Adrenal gland (tissue), 12 donors: ENCODE results near the gene TMEM88. TPM values are rescaled to one million over a fixed set of nuclear protein-coding genes. Genes with fewer than 3 reads are reported as not detected.
A peak's percentile ranks its signal among the peaks of the same experiment; 100 is the strongest.
"Not testable (repeated sequence)": the region's sequence is repeated elsewhere in the genome, so short reads cannot be mapped to it uniquely, and the experiment has no call there.

ENCODE experiments used
- DNase-seq, 7 donors: peaks; one replicate each; pipeline ENCODE4 v3.0.0-alpha.2; 2019 to 2020
- H3K27ac ChIP-seq, 5 donors: fragments of 200-600 bp; sonication (generic) in 4 of 5; 1 replicate in 3 of 5; 2 replicates in 2 of 5; pipeline versions ENCODE4 v1.5.1 to v1.8.0; 2016 to 2020; ENCODE audit warnings: mild to moderate bottlenecking in 1 of 5
- H3K27me3 ChIP-seq: fragments of 200-600 bp; 2 replicates; pipeline ENCODE4 v1.8.0; 2021
- H3K36me3 ChIP-seq, 2 donors: fragments of 200-600 bp; replicated peaks in 1 of 2; 1 replicate in 1 of 2; 2 replicates in 1 of 2; pipeline versions ENCODE4 v1.5.1 to v1.8.0; 2018 to 2022
- H3K4me1 ChIP-seq, 2 donors: fragments of 200-600 bp; replicated peaks in 1 of 2; 1 replicate in 1 of 2; 2 replicates in 1 of 2; pipeline versions ENCODE4 v1.5.1 to v1.8.0; 2018 to 2021
- H3K4me3 ChIP-seq, 4 donors: fragments of 200-600 bp; sonication (generic) in 3 of 4; one replicate each; pipeline ENCODE4 v1.5.1; 2016 to 2018
- H3K9me3 ChIP-seq, 3 donors: fragments of 200-600 bp; sonication (generic) in 1 of 3; replicated peaks in 1 of 3; 1 replicate in 2 of 3; 2 replicates in 1 of 3; pipeline versions ENCODE4 v1.5.1 to v1.8.0; 2016 to 2021
- CTCF ChIP-seq, 6 experiments: fragments of 450-650 bp in 4 of 6; fragments of 200-600 bp in 2 of 6; sonication (generic) in 1 of 6; IDR thresholded peaks; 1 replicate in 5 of 6; 2 replicates in 1 of 6; pipeline versions ENCODE4 v1.5.1 to v1.8.0; 2016 to 2021; ENCODE audit warnings: antibody characterized with exemption in 6 of 6, mild to moderate bottlenecking in 2 of 6, moderate library complexity in 1 of 6
- POLR2A ChIP-seq, 2 donors: fragments of 450-650 bp; IDR thresholded peaks; one replicate each; pipeline ENCODE4 v1.6.1; 2017; ENCODE audit warnings: antibody characterized with exemption in 2 of 2, mild to moderate bottlenecking in 2 of 2, moderate library complexity in 1 of 2
- WGBS, 4 donors: extraction: QIAGEN DNeasy Blood & Tissue Kit in 2 of 4; methylation state at CpG; one replicate each; pipeline versions ENCODE4 v1.1.5 to v1.1.7; 2013 to 2017; 5-methylcytosine and 5-hydroxymethylcytosine counted together
- intact Hi-C, 2 donors: fragments of 100-400 bp; cut with DNase I; formaldehyde crosslinking; loops; one replicate each; pipeline versions ENCODE4 v1.14.1 to v1.15.0; 2022 to 2023
- polyA plus RNA-seq, 3 donors: library from polyadenylated mRNA; stranded (reverse); fragments of 200-250 nt in 2 of 3; fragments of 350-450 nt in 1 of 3; fragmentation: Illumina TruSeq in 1 of 3; extraction: RNeasy Lipid Tissue Mini Kit (QIAGEN cat#74804) in 1 of 3; gene quantifications; one replicate each; pipeline ENCODE4 v1.2.3, GENCODE V29; 2013 to 2014
- total RNA-seq, 9 donors: library from RNA; depleted of rRNA in 4 of 9; stranded (reverse); fragments of >200 nt in 4 of 9; fragments of 120-200 nt in 1 of 9; fragmentation: NEBNext Ultra II Directional in 1 of 9; extraction: Animal tissue kit (Norgen Biotek cat#: 25700) in 1 of 9; gene quantifications; one replicate each; pipeline versions ENCODE4 v1.1.0 to v1.2.4, GENCODE V29; 2013 to 2023
- donor health status: healthy with polysubstance abuse.
- donor health status: Bipolar disorder and iron deficiency.
- donor health status: DM: yes; HTN: yes; CAD: no.
- donor health status: DM: no; HTN: no; CAD: no.
- donor health status: DM: no; HTN: no; CAD: no.
- donor health status: DM: yes; HTN: yes; CAD: no.

Gene TMEM88
- total and polyA plus RNA-seq, 12 donors: 7.9 to 107 (median 25.1) TPM

- peak; percentile 92 to 98 (median 95) for DNase-seq
- H3K27me3 ChIP-seq: no peaks in the 10 kb centered on the region
- peak within 1 kb of the TSS; percentile 5 to 58 (median 32) for H3K4me3 ChIP-seq
- intact Hi-C loops: loop anchor here in 1 of 2 donors (5.0 kb wide), 1 partner anchor 36 kb away; no protein-coding TSS in a partner anchor
- peaks cover 23 to 31% of the 10 kb centered on the region in 2 donors for H3K4me1 ChIP-seq
- peaks cover 0 to 25% of the 10 kb centered on the region in 2 donors for H3K36me3 ChIP-seq
- no peaks in the 10 kb centered on the region for H3K9me3 ChIP-seq
- H3K27ac ChIP-seq: peak within 1 kb of the TSS; percentile 75 to 91 (median 88)
- WGBS, 4 donors: 2 to 3% (median 2%) methylated on average over 31 to 48 of the region's 48 CpGs
- peak; percentile 56 to 68 for TF ChIP-seq POLR2A (IDR thresholded peaks at IDR 0.05)
- TF ChIP-seq CTCF (IDR thresholded peaks at IDR 0.05): no peak
These were observed 3.1 kb downstream of the TMEM88 start, which contains the start of gene CYB5D1 for GRCh38 chr17:7857713-7858521. Gene CYB5D1 (plus strand): TSS chr17:7858003. CDS start chr17:7858135, 132 bp downstream.

GRCh38 chr17:7858522-7858810, 3.6 kb downstream of the TMEM88 start:
- peak overlapping the region in 4 of 5 donors; percentile 75 to 91 (median 86) for H3K27ac ChIP-seq
- TF ChIP-seq POLR2A (IDR thresholded peaks at IDR 0.05) (no peak), CTCF (IDR thresholded peaks at IDR 0.05) (peak; percentile 30 to 65 (median 55))
- no peaks in the 10 kb centered on the region for H3K9me3 ChIP-seq
- peak overlapping the region in 1 of 4 donors; percentile 58 for H3K4me3 ChIP-seq
- peak; percentile 52 to 86 (median 73) for DNase-seq
- peaks cover 0 to 20% of the 10 kb centered on the region in 2 donors for H3K36me3 ChIP-seq
- intact Hi-C loops: loop anchor here in 1 of 2 donors (5.0 kb wide), 1 partner anchor 36 kb away; no protein-coding TSS in a partner anchor
- 23 to 24% (median 23%) methylated on average over 9 to 20 of the region's 20 CpGs for WGBS, 4 donors
- H3K27me3 ChIP-seq: no peaks in the 10 kb centered on the region
- H3K4me1 ChIP-seq: peaks cover 23 to 31% of the 10 kb centered on the region in 2 donors

GRCh38 chr17:7859028-7859427, 4.2 kb downstream of the TMEM88 start:
- H3K9me3 ChIP-seq: no peaks in the 10 kb centered on the region
- peaks cover 0 to 16% of the 10 kb centered on the region in 2 donors for H3K36me3 ChIP-seq
- WGBS, 4 donors: 77 to 88% (median 83%) methylated on average over 8 of the region's 8 CpGs
- no peak for DNase-seq
- H3K4me3 ChIP-seq: peak overlapping the region in 1 of 4 donors; percentile 58
- peaks cover 23 to 31% of the 10 kb centered on the region in 2 donors for H3K4me1 ChIP-seq
- no peak for TF ChIP-seq CTCF (IDR thresholded peaks at IDR 0.05)
- no peak for TF ChIP-seq POLR2A (IDR thresholded peaks at IDR 0.05)
- no peak overlapping the region for H3K27ac ChIP-seq
- intact Hi-C loops: loop anchor here in 1 of 2 donors (5.0 kb wide), 1 partner anchor 37 kb away; no protein-coding TSS in a partner anchor
- H3K27me3 ChIP-seq: no peaks in the 10 kb centered on the region

GRCh38 chr17:7862692-7863437, 8.0 kb downstream of the TMEM88 start:
- H3K36me3 ChIP-seq: peaks cover 0 to 21% of the 10 kb centered on the region in 2 donors
- no peak overlapping the region for H3K27ac ChIP-seq
- TF ChIP-seq POLR2A (IDR thresholded peaks at IDR 0.05): no peak
- TF ChIP-seq CTCF (IDR thresholded peaks at IDR 0.05): peak; percentile 70 to 94 (median 79)
- peak; percentile 45 to 74 (median 49) for DNase-seq
- no peaks in the 10 kb centered on the region for H3K9me3 ChIP-seq
- no peaks in the 10 kb centered on the region for H3K27me3 ChIP-seq
- peaks cover 10 to 11% of the 10 kb centered on the region in 2 donors for H3K4me1 ChIP-seq
- intact Hi-C loops: loop anchor here (5.0 to 10.0 kb wide), 4 partner anchors 34 to 129 kb away; partner anchors contain the start of gene RNF227 (in 1 of the 2)
- H3K4me3 ChIP-seq: no peak overlapping the region
- WGBS, 4 donors: 33 to 44% (median 43%) methylated on average over 3 of the region's 3 CpGs

- intact Hi-C loops: loop anchor here (2.0 to 10.0 kb wide), 5 partner anchors 14 to 128 kb away; partner anchors contain the start of gene RNF227 (in 1 of the 2)
- H3K4me3 ChIP-seq, H3K27ac ChIP-seq, DNase-seq, H3K4me1 ChIP-seq, H3K9me3 ChIP-seq, H3K27me3 ChIP-seq: not testable (repeated sequence)
- peaks cover 0 to 21% of the 10 kb centered on the region in 2 donors for H3K36me3 ChIP-seq
- 78 to 92% (median 86%) methylated on average over 3 to 5 of the region's 5 CpGs for WGBS, 4 donors
These were observed 9.5 kb downstream of the TMEM88 start for GRCh38 chr17:7864384-7864783.
